Hepatocyte (in vitro differentiated cells): ENCODE measurements around the gene PSMD7. TPM values are rescaled to one million over a fixed set of nuclear protein-coding genes. Genes with fewer than 3 reads are reported as not detected.

ENCODE experiments used
- DNase-seq: peaks from one replicate; pipeline ENCODE4 v3.0.0-alpha.2; 2016; ENCODE audit warnings: low spot score
- H2AFZ ChIP-seq: fragments of 200-600 bp; sonication (generic); 2 replicates; pipeline ENCODE4 v1.6.0; 2016; ENCODE audit warnings: antibody characterized with exemption, mild to moderate bottlenecking
- H3K27ac ChIP-seq: fragments of 200-600 bp; sonication (generic); 2 replicates; pipeline ENCODE4 v1.5.1; 2016; ENCODE audit warnings: mild to moderate bottlenecking
- H3K27me3 ChIP-seq: fragments of 200-600 bp; sonication (generic); 2 replicates; pipeline ENCODE4 v1.6.1; 2016
- H3K36me3 ChIP-seq: fragments of 200-600 bp; sonication (generic); replicated peaks from 2 replicates; pipeline ENCODE4 v1.5.1; 2016; ENCODE audit warnings: low read depth; ENCODE audit not compliant: insufficient read depth
- H3K4me1 ChIP-seq: fragments of 200-600 bp; sonication (generic); 2 replicates; pipeline ENCODE4 v1.5.1; 2016; ENCODE audit warnings: mild to moderate bottlenecking, moderate library complexity; ENCODE audit not compliant: insufficient read depth
- H3K4me2 ChIP-seq: fragments of 200-600 bp; sonication (generic); 2 replicates; pipeline ENCODE4 v1.6.0; 2016
- H3K4me3 ChIP-seq: fragments of 200-600 bp; sonication (generic); 2 replicates; pipeline ENCODE4 v1.5.1; 2016; ENCODE audit warnings: mild to moderate bottlenecking
- H3K79me2 ChIP-seq: fragments of 200-600 bp; sonication (generic); 2 replicates; pipeline ENCODE4 v1.6.0; 2017; ENCODE audit warnings: mild to moderate bottlenecking
- H3K9me2 ChIP-seq: fragments of 200-600 bp; sonication (generic); replicated peaks from 2 replicates; pipeline ENCODE4 v1.6.0; 2017; ENCODE audit warnings: mild to moderate bottlenecking; ENCODE audit not compliant: insufficient read depth
- H3K9me3 ChIP-seq: fragments of 200-600 bp; sonication (generic); 2 replicates; pipeline ENCODE4 v1.5.1; 2016; ENCODE audit warnings: low read depth, mild to moderate bottlenecking
- H4K20me1 ChIP-seq: fragments of 200-600 bp; sonication (generic); 2 replicates; pipeline ENCODE4 v1.6.0; 2016; ENCODE audit warnings: mild to moderate bottlenecking; ENCODE audit not compliant: insufficient read depth, poor library complexity, severe bottlenecking
- EZH2 ChIP-seq: fragments of 200-600 bp; sonication (generic); IDR thresholded peaks from 2 replicates; pipeline ENCODE4 v1.6.1; 2016; ENCODE audit warnings: antibody characterized with exemption, mild to moderate bottlenecking, borderline replicate concordance
- EZH2phosphoT487 ChIP-seq: fragments of 200-600 bp; sonication (generic); IDR thresholded peaks from one replicate; pipeline ENCODE4 v1.6.1; 2018; ENCODE audit warnings: antibody characterized with exemption, mild to moderate bottlenecking, low read depth, moderate library complexity; ENCODE audit not compliant: unreplicated experiment, severe bottlenecking
- WGBS: methylation state at CpG from one replicate; pipeline ENCODE4 v1.1.6; 2016; ENCODE audit warnings: low lambda C conversion rate; ENCODE audit errors: missing lambda C conversion rate; 5-methylcytosine and 5-hydroxymethylcytosine counted together
- polyA plus RNA-seq: library from polyadenylated mRNA; unstranded; fragments of >200 nt; fragmentation: Nextera tagmentation; extraction: Ambion mirVana; gene quantifications from 2 replicates; pipeline ENCODE4 v1.2.1, GENCODE V29; 2016
- total RNA-seq: library from RNA; depleted of rRNA; stranded (reverse); fragments of >200 nt; gene quantifications from 2 replicates; pipeline ENCODE4 v1.2.3, GENCODE V29; 2014
- TF ChIP-seq, protein P1 (sequence below): fragments of 200-600 bp; sonication (generic); IDR thresholded peaks from 2 replicates; pipeline ENCODE4 v1.5.1; 2016; ENCODE audit warnings: antibody characterized with exemption, mild to moderate bottlenecking; ENCODE audit not compliant: poor library complexity

Gene PSMD7
- total and polyA plus RNA-seq, 2 experiments from 2014 or later, result 98.2 to 134 TPM

DNA sequence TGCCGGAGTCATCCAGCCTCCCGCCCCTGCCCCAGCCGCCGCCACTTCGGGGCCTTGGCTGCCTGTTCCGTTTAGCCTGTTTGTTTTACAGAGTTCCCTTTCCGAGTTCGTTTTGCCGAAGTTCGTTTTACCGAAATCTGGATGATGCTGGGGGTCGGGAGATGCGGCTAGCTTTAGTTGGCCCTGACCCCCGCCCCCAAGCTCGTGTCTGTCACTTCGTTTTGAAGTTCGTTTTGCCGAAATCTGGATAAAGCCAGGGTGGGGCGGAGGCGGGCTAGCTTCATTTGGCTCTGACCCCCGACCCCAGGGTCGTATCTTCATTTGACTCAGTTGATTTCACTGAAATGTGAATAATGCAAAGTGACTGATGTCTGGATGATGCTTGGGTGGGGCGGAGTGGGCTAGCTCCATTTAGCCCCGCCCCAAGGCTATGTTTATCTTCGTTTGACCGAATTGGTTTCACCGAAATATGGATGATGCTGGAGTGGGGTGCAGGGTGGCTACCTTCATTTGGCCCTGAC is 591 bp downstream of the PSMD7 start:
- 2% methylated on average over 27 of the region's 27 CpGs for WGBS

DNA sequence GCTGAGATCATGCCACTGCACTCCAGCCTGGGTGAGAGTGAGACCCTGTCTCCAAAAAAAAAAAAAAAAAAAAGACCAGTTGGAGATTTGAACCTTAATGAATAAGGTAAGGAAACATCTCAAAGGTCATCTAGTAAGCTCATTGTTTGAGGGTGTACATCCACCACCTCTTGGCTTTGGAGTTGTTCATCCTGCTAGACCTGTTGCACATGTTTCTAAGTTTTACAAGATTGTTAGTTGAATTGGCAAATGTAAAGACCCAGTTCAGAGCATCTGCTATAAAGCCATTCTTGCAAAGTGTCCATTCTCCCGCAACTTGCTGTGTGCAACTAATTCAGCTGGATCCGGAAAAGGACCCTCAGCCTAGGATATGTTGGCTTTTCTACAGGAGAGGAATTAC is 1.5 kb downstream of the PSMD7 start:
- H3K9me3 ChIP-seq, result no peaks in the 10 kb centered on the region
- peaks cover 5% of the 10 kb centered on the region for H3K4me1 ChIP-seq
- no peak overlapping the region for H3K27ac ChIP-seq
- peaks cover 11% of the 10 kb centered on the region for H4K20me1 ChIP-seq
- no peak overlapping the region for H2AFZ ChIP-seq
- no peak for DNase-seq
- 91% methylated on average over 2 of the region's 2 CpGs for WGBS
- no peaks in the 10 kb centered on the region for H3K27me3 ChIP-seq
- H3K4me3 ChIP-seq, result peak overlapping the region; percentile 84
- no peak for TF ChIP-seq EZH2
- TF ChIP-seq, protein P1, sequence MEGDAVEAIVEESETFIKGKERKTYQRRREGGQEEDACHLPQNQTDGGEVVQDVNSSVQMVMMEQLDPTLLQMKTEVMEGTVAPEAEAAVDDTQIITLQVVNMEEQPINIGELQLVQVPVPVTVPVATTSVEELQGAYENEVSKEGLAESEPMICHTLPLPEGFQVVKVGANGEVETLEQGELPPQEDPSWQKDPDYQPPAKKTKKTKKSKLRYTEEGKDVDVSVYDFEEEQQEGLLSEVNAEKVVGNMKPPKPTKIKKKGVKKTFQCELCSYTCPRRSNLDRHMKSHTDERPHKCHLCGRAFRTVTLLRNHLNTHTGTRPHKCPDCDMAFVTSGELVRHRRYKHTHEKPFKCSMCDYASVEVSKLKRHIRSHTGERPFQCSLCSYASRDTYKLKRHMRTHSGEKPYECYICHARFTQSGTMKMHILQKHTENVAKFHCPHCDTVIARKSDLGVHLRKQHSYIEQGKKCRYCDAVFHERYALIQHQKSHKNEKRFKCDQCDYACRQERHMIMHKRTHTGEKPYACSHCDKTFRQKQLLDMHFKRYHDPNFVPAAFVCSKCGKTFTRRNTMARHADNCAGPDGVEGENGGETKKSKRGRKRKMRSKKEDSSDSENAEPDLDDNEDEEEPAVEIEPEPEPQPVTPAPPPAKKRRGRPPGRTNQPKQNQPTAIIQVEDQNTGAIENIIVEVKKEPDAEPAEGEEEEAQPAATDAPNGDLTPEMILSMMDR, result no peak
- no peak for TF ChIP-seq EZH2phosphoT487
- H3K36me3 ChIP-seq, result no peaks in the 10 kb centered on the region
- peak overlapping the region; percentile 83 for H3K4me2 ChIP-seq
- no peaks in the 10 kb centered on the region for H3K9me2 ChIP-seq
- H3K79me2 ChIP-seq, result peaks cover 51% of the 10 kb centered on the region

More for the DNA sequence above, 591 bp downstream of the PSMD7 start:
- peak; percentile 44 for DNase-seq
- H3K36me3 ChIP-seq, result no peaks in the 10 kb centered on the region
- H4K20me1 ChIP-seq, result peaks cover 11% of the 10 kb centered on the region
- peak overlapping the region; percentile 84 for H3K4me3 ChIP-seq
- no peaks in the 10 kb centered on the region for H3K9me3 ChIP-seq
- H3K79me2 ChIP-seq, result peaks cover 51% of the 10 kb centered on the region
- H3K9me2 ChIP-seq, result no peaks in the 10 kb centered on the region
- no peak for TF ChIP-seq EZH2
- TF ChIP-seq EZH2phosphoT487, result no peak
- TF ChIP-seq, protein P1, result no peak
- peak overlapping the region; percentile 83 for H3K4me2 ChIP-seq
- H2AFZ ChIP-seq, result peak overlapping the region; percentile 95
- no peaks in the 10 kb centered on the region for H3K27me3 ChIP-seq
- H3K4me1 ChIP-seq, result peaks cover 5% of the 10 kb centered on the region
- H3K27ac ChIP-seq, result peak overlapping the region; percentile 93

DNA sequence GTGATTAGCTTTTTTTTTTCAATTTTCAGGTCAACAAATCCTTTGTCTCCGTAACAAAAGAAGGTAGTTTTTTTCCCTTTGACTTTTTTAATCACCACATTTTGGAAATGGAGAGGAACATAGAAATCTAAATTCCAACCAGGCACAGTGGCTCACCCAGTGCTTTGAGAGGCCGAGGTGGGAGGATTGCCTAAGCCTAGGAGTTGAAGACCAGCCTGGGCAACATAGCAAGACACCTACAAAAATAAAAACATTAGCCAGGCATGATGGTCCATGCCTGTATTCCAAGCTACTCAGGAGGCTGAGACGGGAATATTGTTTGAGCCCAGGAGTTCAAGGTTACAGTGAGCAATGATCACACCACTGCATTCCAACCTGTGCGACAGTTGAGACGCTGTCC is 5.7 kb downstream of the PSMD7 start:
- TF ChIP-seq, protein P1, result no peak
- TF ChIP-seq EZH2 (no peak), EZH2phosphoT487 (no peak)
- H3K9me2 ChIP-seq, result no peaks in the 10 kb centered on the region
- WGBS, result 96% methylated on average over 5 of the region's 5 CpGs

More for the DNA sequence above, 5.7 kb downstream of the PSMD7 start:
- Histone ChIP-seq H3K9me3 (no peaks in the 10 kb centered on the region), H3K27ac (no peak overlapping the region), H2AFZ (no peak overlapping the region), H4K20me1 (peaks cover 11% of the 10 kb centered on the region), H3K4me3 (no peak overlapping the region), H3K27me3 (no peaks in the 10 kb centered on the region), H3K4me2 (no peak overlapping the region), H3K36me3 (peaks cover 5% of the 10 kb centered on the region), H3K79me2 (peaks cover 35% of the 10 kb centered on the region), H3K4me1 (peaks cover 5% of the 10 kb centered on the region)
- no peak for DNase-seq
